GM21367 (cell line): ENCODE data around the gene SULT1C2.
"Not testable (repeated sequence)": the region's sequence is repeated elsewhere in the genome, so short reads cannot be mapped to it uniquely, and the experiment has no call there.

Experiments
- ATAC-seq: cut with Tn5 transposase; IDR thresholded peaks from one replicate; pipeline ENCODE4 v1.9.1; 2021; ENCODE audit not compliant: unreplicated experiment

The SULT1C2 gene

GRCh38 chr2:108288534-108289106 lies at the start of gene SULT1C2:
Gene SULT1C2, plus strand, starts transcription at chr2:108288895. Its CDS starts 4,773 bp downstream, at chr2:108293668.
- no peak for ATAC-seq

DNA sequence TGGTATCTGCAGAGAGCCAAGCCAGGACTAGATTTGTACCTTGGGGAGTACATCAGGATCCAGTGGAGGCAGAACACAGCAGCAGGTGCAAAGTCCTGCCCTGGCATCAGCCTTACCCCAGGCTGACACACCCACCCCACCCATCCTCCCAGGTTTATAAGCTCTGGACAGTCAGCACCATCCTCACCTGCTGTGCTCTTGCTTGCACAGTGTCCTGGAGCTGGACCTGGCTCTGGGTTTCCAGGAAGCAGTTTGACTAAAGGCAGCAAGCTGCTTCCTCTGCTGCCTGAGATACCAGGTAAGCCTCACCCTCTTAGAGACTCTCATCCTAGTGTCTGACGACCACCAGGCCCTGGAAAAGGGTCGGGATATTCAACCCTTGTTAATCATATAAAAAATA lies 48.9 kb upstream of the SULT1C2 start, which contains the start of gene SULT1C3:
TSS of gene SULT1C3 (plus strand) at position 183 of the 400 bp plus-strand sequence. CDS start 7,227 bp downstream, outside the sequence.
- ATAC-seq: no peak

DNA sequence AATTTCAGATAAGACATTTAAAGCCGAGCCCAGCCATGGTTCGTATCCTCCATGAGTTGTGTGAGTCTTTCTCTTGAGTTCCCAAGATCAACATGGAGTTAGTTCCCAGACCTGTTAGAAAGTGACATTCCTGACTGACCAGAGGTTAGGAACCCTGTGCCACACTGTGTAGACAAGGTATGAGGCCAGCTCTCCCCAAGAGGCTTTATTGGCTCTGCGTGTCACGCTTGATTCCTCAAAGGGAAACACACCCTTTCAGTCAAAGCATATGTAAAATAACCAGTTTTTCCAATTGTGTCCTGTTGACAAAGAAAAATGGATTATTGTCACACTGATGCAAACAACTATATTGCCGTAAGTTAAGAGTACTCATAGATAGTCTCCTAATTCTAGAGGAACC lies 47.7 kb upstream of the SULT1C2 start:
- no peak for ATAC-seq

DNA sequence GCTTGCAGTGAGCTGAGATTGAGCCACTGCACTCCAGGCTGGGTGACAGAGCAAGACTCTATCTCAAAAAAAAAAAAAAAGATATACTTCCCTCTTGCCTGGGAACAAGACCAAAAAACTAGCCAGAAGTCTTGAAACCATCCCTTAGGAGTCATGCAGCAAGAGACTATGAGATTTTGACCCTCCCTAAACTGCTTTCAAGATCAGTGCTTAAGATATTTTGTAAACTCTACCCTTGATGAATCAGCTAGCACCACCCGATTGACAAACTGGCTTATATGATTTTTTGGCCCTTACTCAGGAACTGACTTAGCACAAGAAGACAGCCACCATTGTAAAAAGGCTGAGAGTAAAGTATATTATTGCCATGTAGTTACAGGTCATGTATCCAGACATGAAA lies 45.1 kb upstream of the SULT1C2 start:
- ATAC-seq: no peak

- ATAC-seq: no peak
Measured at GRCh38 chr2:108244667-108245414, 43.9 kb upstream of the SULT1C2 start.

- no peak for ATAC-seq
Measured at GRCh38 chr2:108253106-108253505, 35.6 kb upstream of the SULT1C2 start.

GRCh38 chr2:108257757-108258331 lies 30.9 kb upstream of the SULT1C2 start:
- ATAC-seq: no peak

- no peak for ATAC-seq
Measured at GRCh38 chr2:108260773-108261172, 27.9 kb upstream of the SULT1C2 start.

DNA sequence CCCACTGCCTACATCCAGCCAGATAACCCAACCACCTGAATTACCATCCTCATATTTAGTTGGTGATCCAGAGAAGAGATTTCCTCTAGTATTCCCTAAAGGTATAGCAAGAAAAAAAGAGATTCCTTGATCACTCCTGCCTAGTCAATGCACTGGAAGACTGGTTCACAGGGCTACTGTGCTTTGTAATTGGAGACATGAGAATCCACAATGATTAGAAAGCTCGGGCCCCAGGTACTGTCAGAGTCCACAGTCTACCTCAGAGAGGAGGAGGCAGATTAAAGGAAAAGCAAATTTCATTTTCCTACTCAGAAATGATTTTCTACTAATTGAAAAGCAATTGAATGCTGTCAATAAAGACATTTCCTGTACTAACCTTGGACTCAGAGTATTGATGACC lies 26.7 kb upstream of the SULT1C2 start:
- ATAC-seq: no peak

DNA sequence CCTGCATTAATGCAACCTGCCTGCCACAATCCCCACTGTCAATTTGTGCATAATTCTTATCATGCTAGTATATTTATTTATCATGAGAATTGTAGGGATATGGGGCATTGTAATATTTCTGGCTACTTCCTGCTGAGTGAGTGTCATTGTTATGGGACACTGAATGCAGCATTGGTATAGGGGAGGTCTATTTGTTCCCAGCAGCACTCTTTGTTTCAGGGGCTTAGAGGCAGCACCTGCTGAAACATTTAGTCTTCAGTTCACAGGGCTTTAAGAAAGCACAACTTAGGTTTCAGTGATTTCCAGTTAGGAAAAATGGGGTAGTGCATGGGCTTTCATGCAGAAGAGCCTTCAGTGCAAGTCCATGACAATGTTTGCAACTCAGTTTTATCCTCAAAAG lies 25.3 kb upstream of the SULT1C2 start:
- ATAC-seq: no peak

DNA sequence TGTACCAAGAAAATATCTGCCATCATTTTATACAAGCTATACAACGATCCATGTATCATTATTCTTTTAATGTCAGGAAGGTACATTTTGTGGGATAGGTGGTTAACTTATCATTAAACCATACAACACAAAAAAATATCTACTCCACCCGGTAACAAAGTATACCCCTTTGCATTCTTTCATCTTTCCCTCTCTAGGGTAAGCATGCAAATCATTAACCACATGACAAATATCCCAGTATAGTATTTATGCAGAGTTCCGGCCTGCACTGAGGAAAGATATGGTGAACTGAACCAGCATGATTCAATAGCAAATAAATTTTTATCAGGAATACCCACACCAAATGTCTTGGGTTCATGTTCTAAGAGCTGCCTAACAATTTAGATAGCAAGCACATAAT lies 22.5 kb upstream of the SULT1C2 start:
- no peak for ATAC-seq

- ATAC-seq: no peak
Measured at GRCh38 chr2:108267101-108267500, 21.6 kb upstream of the SULT1C2 start.

DNA sequence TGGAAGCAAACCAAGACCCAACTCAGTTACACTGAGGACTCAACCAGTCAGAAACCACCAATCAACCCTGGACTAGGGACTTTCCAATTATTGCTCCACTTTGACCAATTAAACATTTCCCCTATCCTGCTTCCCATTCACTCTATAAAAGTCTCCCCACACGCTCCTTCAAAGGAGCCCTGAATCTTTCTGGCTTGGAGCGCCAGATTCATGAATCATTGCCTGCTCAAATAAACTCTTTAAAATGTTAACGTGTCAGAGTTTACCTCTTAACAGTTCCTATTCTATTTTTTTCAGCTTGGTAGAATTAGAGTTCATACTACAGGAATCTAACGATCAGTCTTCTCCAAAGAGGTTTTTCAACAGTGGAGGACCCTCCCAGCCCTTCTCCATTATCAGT lies 20.7 kb upstream of the SULT1C2 start:
- ATAC-seq: no peak

DNA sequence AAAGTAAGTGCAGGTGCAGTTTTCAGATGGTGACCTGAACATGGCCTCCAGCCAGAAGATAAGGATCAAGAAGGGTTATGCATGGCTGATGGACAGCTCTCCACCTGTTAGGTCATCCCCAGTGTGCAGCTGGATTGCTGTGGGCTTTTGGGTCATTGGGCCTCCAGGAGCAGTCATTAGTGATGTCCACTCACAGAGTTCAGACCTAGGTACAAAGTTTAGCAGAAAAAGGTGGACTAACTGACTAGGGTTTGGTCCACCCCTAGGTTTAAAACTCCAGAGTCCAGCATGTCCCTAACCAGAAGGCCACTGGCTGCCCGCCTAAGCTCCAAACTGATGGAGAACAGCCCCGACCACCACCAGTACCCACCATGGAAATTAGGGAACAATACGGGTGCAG lies 18.3 kb upstream of the SULT1C2 start:
- ATAC-seq: no peak

DNA sequence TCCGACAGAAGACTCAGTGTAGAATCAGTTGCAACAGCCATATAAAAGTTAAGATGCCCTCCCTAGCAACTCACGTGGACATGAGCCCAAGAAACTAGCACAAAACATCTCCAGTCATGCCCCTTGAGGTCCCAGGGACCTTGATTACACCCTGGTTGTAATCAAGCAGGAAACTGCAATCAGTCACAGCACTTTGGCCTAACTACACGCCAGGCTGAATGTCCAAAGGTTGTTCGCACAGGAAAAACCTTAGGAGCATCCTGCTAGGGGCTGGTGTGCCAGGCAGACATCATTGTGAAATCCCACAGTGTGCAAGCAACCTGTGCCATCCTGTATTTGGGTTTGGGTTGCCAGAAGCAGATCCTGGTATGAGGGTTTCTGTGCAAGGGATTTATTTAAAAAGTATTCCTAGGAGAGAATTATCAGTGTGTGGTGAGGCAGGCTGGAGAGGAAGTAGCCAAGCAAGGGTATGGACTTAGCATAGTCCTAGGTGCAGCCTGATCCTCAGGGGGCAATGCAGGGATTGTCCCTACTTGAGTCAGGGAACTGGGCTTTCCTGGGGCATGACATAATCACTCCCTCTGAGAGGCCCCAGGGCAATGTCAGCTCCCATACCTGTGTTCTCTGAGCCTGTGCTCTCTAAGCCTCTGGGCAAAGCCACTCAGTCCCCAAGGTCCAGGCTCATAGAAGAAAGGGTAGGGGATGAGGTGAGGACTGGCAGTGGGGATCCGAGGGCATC lies 17.8 kb upstream of the SULT1C2 start:
- no peak for ATAC-seq

DNA sequence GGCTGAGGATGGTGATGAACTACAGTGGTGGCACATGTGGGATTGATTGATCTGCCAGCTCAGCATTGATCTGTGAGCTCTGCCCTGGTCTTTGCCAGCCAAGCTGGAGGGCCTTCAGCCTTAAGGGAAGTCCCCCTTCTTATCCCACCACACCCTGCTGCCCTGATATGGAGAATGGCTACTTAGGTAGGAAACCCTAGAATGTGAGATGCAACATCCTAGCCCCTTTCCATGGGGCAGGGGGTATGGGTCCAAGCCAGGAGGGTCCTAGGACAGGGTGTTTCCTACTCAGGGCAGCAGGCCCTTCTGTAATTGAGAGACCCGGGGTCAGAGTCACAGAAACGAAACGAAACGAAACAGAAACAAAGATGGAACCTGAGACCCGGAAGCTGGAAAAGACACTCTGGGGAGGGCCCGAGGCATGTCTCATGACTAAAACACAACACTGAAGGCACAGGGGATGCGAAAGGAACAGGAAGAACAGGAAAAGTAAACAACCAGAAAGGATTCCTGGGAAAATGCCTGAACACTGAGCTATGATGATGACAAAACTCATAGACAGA lies 16.9 kb upstream of the SULT1C2 start:
- ATAC-seq: no peak

DNA sequence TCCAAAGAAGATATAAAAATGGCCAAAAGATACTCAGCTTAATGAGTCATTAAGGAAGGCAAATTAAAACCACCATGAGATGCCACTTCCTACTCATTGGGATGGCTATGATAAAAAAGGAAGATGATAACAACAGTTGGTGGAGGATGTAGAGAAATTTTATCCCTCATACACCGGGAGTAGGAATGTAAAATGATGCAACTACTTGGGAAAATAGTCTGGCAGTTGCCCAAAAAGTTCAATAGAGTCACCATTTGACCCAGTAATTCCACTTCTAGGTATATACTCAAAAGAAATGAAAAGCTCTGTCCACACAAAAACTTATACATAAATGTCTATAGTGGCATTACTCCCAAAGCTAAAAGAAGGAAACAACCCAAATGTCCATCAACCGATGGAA lies 10.1 kb upstream of the SULT1C2 start:
- ATAC-seq: no peak

GRCh38 chr2:108279468-108279867 lies 9.2 kb upstream of the SULT1C2 start:
- ATAC-seq: no peak

DNA sequence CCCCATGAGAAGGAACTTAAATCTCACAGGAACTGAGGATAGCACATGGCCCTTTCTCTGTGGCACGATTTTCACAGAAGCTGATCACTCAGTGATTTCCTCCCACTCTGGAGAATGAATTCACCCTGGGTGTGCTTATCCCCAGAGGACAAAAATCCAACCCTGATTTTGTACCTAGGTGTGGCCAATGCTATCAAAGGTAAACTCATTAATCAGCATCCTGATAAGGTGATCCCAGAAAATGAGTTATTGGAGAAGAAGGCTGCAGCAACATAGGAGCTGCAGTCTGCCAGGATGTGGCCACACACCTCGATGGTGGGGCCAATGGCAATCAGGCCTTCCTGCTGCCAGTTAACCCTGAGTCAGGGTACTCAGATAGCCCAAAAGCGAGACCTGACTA lies 8.2 kb upstream of the SULT1C2 start:
- no peak for ATAC-seq

DNA sequence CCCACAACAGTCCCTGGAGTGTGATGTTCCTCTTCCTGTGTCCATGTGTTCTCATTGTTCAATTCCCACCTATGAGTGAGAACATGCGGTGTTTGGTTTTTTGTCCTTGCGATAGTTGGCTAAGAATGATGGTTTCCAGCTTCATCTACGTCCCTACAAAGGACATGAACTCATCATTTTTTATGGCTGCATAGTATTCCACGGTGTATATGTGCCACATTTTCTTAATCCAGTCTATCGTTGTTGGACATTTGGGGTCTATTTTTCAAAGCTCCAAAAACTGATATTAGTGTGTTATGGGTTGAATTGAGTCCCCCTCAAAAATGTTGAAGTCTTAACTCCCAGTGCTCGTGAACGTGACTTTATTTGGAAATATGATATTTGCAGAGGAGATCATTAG lies 4.1 kb upstream of the SULT1C2 start:
- ATAC-seq: not testable (repeated sequence)

DNA sequence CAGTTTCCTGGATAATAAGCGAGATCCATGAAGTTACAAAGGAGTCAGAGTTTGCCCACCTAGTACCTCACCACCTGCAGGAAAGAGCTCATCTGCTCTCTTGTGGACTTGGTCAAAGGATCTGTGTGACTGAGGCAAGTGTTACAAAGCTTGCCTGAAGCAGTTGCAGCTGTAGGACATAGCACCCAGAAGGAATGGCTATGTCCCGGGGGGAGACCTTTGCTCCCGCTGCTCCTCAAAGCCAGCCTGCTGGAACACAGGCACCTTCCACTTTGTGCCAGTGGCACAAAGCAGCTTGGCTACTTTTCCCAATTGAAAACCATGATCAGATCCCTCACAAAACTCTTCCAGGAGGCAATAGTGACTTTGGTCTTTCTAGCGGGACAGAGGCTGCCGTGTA lies 3.1 kb upstream of the SULT1C2 start:
- no peak for ATAC-seq
